Measurements from ENCODE around the gene LORICRIN.

GRCh38 chr1:153277852-153278251 is 18.4 kb downstream of the LORICRIN start:
- TF ChIP-seq EP300 (IDR thresholded peaks at IDR 0.05) (no peak), POLR2AphosphoS5 (IDR thresholded peaks at IDR 0.05) (no peak), POLR2A (IDR thresholded peaks at IDR 0.05) (no peak)
- TF ChIP-seq, protein P1, sequence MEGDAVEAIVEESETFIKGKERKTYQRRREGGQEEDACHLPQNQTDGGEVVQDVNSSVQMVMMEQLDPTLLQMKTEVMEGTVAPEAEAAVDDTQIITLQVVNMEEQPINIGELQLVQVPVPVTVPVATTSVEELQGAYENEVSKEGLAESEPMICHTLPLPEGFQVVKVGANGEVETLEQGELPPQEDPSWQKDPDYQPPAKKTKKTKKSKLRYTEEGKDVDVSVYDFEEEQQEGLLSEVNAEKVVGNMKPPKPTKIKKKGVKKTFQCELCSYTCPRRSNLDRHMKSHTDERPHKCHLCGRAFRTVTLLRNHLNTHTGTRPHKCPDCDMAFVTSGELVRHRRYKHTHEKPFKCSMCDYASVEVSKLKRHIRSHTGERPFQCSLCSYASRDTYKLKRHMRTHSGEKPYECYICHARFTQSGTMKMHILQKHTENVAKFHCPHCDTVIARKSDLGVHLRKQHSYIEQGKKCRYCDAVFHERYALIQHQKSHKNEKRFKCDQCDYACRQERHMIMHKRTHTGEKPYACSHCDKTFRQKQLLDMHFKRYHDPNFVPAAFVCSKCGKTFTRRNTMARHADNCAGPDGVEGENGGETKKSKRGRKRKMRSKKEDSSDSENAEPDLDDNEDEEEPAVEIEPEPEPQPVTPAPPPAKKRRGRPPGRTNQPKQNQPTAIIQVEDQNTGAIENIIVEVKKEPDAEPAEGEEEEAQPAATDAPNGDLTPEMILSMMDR (IDR thresholded peaks at IDR 0.05): peak; percentile 9 to 64 (median 44)

Measured in upper lobe of left lung (tissue), 4 donors.